GM20000 (cell line): ENCODE measurements around the gene FMN1.

ENCODE experiments used
- DNase-seq: peaks from one replicate; pipeline ENCODE4 v3.0.0; 2012; ENCODE audit warnings: low spot score
- CTCF ChIP-seq: IDR thresholded peaks from 2 replicates; pipeline ENCODE4 v1.5.1; 2012; ENCODE audit warnings: mild to moderate bottlenecking, control low read depth; ENCODE audit errors: extremely low read depth, missing control alignments

FMN1 gene

GRCh38 chr15:33099739-33100138 lies 94.8 kb downstream of the FMN1 start:
- TF ChIP-seq CTCF, result no peak
- DNase-seq, result no peak

DNA sequence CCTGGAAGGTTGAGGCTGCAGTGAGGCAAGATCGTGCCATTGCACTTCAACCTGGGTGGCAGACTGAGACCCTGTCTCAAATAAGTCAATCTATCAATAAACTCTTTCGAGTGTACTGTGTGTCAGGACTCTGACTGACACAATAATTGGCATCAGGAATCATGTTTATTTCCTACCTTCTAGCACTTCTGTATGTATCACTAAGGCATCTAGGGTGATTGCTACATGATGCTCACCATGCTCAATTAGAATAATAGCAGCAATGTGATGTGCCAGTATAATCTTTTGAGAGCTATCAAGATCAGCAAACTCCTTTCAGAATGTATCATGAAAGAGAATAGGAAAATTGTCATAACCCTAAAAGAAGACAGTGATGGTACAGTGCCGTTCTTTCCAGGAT lies 95.3 kb downstream of the FMN1 start:
- DNase-seq, result no peak
- TF ChIP-seq CTCF, result no peak

GRCh38 chr15:33098094-33099058 lies 96.1 kb downstream of the FMN1 start:
- no peak for TF ChIP-seq CTCF
- no peak for DNase-seq

- no peak for DNase-seq
- no peak for TF ChIP-seq CTCF
Measured at GRCh38 chr15:33096134-33096533, 98.4 kb downstream of the FMN1 start.

DNA sequence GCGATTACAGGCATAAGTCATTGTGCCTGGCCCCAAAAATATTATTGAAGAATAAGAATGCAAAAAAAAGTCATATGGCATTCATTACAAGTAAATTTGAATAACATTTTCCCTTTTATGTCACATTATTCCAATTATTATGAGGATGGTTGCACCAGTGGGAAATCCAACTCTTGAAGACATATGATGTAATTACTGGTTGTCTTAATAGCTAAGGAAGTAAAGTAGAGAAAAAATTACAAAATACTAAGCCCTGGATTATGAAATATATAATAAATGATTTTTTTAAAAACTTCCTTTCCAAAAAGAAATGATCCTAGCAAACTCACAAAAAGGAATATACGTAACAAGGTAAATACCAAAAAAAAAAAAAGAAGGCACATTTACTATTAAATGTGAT lies 98.9 kb downstream of the FMN1 start:
- DNase-seq, result no peak
- no peak for TF ChIP-seq CTCF

GRCh38 chr15:33094336-33094735 lies 100.2 kb downstream of the FMN1 start:
- TF ChIP-seq CTCF, result no peak
- DNase-seq, result no peak

DNA sequence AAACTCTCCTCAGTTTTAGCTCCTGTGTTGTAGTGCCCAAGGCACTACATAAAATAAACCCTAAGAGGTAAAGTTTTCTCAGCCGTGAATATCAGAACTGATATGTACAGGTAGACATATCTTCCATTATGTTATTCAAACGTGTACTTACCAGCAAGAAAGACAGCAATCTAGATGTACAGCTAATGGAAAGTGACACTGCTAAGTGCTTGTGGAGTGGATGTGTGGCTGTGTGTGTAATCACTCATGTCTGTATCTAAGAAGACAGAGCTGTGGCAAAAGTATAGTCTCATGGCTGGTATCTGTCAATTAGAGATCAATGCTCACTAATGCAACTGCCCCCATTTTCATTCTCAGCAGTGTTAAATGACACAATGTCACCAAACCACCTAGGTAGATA lies 101.3 kb downstream of the FMN1 start:
- no peak for TF ChIP-seq CTCF
- DNase-seq, result no peak
